GM12892 (cell line): ENCODE measurements around the gene RDH8.

Experiments used
- POLR2A ChIP-seq: IDR thresholded peaks from 2 replicates; pipeline ENCODE4 v1.6.1; 2011; ENCODE audit warnings: low read depth, low read length, control low read depth
- POLR2AphosphoS5 ChIP-seq: IDR thresholded peaks from 2 replicates; pipeline ENCODE4 v1.6.1; 2011; ENCODE audit warnings: low read depth, low read length, control low read depth
- TAF1 ChIP-seq: IDR thresholded peaks from 2 replicates; pipeline ENCODE4 v1.6.1; 2011; ENCODE audit warnings: low read depth, mild to moderate bottlenecking, control low read depth, low read length, borderline replicate concordance

GRCh38 chr19:10021863-10022262 is 8.6 kb downstream of the RDH8 start:
- TF ChIP-seq POLR2A (no peak), TAF1 (no peak), POLR2AphosphoS5 (no peak)
